ENCODE measurements around the gene PITRM1. TPM values are rescaled to one million over a fixed set of nuclear protein-coding genes. Genes with fewer than 3 reads are reported as not detected.

PITRM1 gene
- total RNA-seq, 1 donor from 2014 or later = 34.7 TPM

DNA sequence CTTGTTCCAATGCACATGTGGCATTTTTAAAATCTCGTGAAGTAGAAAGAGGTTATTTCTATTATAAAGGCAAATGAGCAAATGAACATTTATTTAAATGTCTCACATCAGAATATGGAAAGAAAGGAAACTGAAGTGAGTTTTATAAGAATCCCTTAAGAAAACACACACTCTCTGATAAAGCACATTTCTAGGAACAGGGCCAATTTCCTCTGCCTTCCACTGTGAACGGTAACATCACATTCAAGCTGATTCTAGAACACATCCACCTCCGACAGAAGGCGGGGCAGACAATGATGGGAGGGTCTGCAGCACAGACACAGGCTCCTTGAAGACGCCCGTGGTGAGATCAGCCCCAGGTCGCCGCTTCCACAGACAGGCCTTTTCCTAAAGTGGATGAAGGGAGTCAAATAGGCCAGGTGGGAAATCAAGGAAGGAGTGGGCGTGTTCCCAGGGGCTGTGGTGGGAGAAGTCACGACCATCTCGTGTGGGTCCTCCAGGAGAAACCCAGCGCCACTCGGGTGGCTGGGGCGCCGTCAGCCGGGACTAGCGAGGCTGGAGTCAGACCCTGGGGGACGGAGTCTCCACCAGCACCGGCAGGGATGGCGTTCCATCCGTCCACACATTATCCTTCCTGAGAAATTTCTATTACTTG is 31.1 kb downstream of the PITRM1 start:
- DNase-seq (ENCODE audit: low spot score) = peak; percentile 23

DNA sequence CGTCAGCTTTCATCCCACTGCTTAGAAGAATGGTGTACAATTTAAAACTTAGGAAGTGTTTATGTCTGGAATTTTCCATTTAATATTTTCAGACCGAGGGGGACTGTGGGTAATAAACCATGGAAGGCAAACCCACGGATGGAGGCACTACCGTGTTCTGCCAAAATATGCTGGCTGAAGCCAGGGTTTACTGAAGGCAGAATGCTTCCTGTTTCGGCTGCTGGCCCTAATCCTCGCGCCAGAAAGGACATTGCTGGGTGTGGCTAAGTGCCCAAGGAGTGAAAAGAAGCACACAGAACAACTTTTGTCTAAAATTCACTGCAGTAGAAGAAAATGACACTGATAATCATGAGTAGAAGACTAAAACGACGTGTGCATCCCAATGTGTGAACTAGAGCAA is 32.3 kb downstream of the PITRM1 start:
- DNase-seq (ENCODE audit: low spot score) = no peak

DNA sequence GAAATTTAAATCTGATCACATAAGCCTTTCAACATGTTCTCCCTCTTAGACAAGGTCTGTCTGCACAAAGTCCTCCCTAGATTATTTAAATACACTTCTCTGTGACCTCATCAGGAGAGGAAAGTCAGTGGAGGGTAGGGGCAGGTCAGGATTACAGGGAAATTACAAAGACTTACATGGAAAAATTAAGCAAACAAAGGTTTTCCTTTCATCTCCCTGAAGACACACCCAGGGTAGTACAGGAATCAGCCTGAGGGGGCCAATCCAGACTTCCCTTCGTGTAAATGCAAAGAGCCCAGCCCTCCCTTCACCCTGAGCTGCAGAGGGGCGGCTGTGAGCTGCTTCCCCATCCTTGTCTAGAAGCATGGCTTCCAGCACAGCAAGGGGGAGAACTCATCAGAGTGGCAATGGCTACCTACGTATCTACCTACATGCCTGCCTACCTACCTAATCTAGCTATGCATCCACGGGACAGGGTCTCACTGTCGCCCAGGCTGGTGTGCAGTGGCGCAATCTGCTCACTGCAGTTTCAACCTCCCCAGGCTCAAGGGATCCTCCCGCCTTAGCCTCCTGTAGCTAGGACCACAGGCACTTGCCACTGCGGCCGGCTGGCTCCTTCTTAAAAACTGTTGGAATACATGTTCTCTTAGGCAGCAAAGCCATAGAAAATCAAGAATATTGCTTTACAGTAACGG is 33.2 kb downstream of the PITRM1 start:
- DNase-seq (ENCODE audit: low spot score) = no peak

DNA sequence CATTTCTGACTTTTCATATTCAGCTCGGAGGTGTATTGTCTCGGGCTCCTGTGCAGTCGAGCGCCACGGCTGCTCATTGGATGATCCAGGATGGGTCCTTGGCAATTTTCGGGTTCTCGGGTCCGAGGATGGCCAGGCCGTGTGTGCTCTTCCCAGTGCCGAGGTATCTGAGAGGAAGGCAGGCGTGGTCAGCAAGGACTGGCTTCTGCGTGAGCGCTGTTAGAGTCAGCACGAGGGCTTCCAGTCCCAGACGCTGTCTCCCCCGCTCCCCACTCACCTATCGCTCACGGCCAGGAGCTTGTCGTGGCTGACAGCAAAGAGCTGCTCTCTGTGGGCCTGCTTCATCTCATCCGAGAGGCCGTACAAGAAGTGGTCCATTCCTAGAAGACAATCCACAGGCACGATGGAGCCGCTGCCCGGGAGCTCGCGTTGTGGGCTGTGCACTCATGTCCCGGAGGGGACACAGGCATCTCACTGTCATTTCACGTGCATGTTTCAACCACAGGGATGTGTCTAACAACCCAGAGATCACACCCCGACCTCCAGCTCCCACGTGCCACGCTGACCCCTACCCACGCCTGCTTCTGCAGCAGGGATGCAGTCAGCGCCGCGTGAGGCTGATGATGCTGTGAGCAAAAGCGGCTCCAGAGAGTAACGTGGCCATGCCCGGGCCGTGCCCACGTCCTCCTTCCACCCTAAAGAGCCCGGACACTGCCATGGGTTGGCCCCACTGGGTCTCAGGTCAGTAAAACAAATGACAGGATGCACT is 34.4 kb downstream of the PITRM1 start:
- no peak for DNase-seq (ENCODE audit: low spot score)

DNA sequence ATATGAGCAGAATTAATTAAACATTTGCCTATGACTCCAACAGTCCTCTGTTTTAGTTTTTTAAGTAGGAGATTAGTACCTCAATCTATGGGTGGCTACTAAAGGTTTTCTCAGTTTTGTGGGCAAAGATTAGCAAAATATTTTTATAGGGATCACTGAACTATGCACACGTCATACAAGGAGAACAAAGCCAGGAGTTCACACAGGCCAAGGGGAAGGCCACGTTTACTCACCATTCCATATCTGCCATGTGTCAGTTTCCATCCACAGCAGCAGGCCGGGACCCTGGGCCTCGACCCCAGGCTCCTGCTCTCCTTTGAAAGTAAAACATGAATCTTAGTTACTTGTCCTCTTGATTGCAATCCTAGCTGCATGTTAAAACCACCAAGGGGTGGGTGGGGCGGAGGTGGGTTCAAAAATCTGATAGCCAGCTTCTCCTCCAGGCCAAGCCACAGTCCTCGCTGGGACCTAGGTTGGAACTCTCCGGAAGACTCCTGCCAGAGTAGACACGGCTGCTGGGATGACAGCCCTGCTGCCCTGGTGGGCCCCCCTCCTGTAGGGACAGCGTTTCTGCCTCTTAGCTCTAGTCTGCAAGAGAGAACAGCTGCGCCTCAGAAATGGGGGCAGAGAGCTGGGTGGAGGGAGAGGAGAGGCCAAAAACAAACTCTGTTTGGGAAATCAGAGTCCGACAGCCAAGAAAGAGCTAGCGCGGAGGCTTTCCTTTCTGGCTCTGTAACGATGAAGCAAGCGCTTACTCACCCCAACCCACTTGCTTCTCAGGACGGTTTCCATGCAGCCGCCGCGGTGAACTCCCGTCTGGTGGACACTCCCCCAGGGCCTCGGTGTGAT is 35.6 kb downstream of the PITRM1 start:
- no peak for DNase-seq (ENCODE audit: low spot score)

DNA sequence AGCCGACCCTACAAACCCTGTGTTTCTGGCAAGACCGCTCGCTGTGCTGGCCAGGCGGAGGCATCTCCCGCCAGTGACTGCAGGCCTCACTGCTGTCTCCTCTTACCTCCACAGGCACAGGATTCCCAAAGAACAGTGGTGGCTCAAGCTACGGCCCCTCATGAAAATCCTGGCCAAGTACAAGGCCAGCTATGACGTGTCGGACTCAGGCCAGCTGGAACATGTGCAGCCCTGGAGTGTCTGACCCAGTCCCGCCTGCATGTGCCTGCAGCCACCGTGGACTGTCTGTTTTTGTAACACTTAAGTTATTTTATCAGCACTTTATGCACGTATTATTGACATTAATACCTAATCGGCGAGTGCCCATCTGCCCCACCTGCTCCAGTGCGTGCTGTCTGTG is 36.2 kb downstream of the PITRM1 start:
- no peak for DNase-seq (ENCODE audit: low spot score)

DNA sequence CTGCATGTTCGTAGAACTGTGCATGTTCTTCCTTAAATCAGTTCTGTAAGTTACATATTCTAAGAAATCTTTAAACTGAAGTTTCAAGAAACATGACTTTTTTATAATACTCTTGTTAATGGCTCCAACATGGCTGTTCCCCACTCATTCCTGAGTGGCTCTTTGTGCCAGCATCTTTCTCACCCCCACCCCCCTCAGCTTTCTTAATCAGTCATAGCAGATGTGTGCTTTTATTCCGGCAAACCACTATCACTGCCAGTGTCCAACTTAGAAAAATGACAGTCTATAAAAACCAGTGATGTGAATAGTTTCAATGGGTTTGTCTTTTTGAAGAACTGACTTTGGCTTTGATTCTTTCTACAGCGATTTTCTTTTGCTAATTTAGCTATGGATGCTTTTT is 37.6 kb downstream of the PITRM1 start:
- no peak for DNase-seq (ENCODE audit: low spot score)

DNA sequence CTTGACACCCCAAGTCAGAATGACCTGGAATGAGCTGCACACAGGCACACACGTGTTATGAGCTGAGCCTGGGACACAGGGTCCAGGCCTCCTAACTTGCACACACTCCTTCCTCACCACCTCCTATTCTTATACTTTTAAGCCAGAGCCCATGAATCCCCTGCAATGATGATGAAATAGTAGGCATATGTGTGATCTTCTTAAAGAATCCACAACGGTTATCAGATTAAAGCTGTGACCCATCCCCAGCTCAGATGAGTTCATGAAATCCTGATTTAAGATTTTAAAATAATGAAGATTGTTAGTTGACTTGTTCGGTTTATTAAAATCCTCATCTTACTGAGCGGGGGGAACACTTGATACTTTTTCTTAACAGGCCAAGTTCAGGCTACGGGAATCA is 38.6 kb downstream of the PITRM1 start:
- DNase-seq (ENCODE audit: low spot score) = no peak

DNA sequence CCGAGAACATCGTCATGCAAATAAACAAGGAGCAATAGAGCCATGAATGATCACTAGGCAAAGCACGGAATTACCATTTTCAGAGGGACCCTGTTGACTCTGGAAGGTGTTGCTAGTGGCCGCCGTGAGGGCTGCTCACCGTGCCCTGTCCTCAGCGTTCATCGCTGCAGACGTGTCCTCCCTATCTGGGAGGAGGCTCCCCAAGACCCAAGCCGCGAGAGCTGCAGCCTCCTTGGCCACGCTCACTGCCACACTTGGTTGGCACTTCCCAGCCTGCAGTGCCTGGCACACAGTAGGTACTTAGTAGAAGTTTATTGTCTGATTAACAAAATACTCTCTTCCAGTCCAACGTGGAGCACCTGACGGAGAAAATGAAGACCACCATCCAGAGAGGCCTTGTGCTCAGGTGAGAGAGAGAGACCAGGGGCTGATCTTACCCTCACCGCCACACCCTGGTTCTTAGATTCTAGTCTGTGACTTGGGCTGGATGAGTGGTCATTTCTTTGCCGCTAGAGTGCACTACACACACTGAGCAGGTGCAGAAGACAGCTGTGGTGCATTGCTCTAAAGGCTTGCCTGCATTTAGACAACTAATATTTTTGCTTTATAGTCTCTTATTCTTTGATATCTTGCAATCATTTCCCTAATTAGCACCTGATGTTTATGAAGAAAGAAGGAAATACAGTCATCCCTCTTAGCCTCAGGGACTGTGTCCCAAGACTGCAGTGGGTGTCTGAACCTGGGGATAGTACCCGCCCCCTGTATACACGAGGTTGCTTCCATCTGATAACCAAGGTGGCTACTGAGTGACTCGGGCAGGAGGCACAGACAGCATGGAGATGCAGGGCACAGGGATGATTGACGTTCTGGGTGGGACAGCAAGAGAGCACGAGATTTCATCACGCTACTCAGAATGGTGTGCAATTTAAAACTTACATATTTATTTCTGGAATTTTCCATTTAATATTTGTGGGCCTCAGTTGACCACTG is 40.3 kb downstream of the PITRM1 start:
- DNase-seq (ENCODE audit: low spot score) = no peak

DNA sequence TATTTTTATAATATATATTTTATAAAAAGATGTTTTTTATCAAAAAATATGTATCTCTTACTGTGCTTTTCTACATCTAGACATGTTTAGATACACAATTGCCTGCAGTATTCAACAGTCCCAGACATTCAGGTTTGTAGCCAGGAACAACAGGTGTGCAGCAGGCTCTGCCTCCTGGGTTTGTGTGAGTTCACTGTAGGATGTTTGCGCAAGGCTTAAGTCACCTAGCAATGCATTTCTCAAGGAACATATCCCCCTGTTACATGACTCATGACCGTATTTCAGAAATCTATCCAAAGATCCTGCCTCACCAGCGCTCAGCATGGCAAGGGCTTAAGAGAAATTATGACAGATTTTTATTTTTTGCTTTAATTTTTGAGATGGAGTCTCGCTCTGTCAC is 41.5 kb downstream of the PITRM1 start:
- DNase-seq (ENCODE audit: low spot score) = no peak

DNA sequence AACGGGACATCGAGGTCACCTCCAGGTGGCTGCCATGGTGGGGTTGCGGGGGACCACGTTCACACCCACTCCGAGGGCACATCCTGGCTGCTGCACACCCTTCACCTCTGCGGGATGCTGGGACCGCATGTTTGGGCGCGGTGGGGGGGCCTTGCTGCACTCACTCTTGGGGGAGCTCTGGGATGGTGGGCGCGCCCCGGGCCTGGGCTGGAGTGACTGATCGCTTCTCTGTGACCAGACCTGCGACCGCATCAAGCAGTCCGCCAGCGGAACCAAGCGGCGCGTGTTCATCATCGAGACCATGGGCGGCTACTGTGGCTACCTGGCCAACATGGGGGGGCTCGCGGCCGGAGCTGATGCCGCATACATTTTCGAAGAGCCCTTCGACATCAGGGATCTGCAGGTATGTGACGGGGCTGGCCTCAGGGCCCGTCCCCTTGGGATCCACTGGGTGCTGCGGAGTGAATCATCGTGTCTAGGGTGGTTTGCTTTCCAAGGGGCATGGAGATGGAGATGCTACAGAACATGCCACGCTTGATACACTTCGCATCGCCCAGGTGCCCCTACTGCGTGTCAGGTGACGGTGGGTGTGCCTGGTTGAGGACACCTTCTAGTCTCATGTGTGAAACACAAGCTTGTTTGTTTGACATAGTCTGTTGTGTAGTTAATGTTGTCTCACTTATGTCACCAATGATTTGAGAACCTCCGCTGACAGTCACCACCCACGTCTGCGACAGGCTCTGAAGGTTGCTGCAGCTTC is 42.8 kb downstream of the PITRM1 start:
- DNase-seq (ENCODE audit: low spot score) = no peak

DNA sequence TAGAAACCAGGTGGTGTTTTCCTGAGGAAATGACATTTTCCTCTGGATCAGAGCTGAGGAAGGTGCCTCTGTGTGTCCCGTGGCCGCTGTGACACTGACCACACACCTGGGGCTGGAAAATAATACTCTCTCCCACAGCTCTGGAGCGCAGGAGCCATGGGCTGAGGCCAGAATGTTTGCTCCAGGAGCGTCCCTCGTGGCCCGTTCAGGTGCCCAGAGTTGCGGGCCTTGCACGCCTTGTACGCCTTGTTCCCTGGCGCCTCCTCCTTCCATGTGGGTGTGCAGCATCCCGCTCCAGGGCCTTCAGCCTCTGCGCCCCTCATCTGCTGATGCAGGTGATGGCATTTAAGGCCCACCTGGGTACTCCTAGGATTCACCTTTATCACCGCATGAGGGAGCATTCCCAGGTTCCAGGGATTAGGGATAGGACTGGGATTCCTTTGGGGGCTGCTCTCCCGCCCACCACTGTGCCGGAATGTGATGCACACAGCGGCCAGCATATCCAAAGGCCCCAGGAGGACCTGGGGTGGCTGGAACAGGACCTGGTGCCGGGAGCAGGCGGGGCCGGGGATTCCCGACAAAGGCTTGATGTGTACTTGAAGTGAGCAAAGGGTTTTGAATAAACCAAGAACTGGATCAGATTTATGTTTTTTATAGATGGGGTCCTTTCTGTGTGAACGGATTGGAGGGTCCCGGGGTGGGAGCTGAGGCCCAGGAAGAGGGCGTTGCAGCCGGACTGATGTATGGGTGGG is 44.0 kb downstream of the PITRM1 start:
- no peak for DNase-seq (ENCODE audit: low spot score)

DNA sequence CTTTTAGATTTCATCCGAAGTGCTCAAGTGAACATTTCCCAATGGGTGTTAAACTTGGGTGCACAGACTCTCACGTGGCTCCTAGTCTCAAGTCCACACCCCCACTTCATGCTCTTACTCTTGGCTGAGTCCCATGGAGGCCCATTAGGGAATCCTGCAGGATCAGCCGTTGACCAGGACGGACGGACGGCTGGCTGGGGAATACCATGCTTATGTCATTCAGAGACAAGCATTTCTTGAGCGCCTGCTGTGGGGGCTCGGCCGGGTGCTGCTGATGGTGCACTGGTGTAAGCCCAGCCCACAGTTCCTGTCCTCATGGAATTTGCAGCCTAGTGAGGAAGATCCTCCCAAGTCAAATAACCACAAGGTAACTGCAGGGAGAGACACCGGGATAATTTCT is 44.7 kb downstream of the PITRM1 start:
- DNase-seq (ENCODE audit: low spot score) = no peak

DNA sequence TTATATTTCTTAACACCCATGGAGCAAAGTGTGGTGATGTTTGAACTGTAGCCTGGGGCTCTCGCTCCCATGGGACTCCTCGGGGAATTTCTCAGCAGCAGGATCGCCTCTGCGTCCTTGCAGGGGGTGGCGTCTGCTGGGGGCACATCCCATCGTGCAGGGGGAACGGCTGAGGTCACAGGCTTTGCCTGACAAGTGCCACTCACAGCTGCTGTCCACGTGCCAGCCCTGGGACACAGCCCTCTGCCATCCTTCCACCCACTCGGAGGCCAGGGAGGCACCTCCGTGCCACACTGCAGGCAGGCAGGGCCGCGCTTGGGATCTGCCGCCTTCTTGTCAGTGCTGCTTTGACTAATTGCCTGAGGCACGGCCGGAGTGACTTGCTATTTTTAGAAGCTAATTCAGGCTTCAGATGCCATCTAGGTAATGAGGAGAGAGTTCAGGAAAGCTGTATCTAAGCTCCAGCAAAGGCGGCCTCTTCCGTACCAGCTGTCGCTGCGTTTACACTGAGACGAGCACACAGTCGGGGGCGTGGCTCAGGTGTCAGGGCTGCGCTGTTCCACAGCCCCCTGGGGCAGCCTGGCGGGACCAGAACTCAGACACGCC is 45.7 kb downstream of the PITRM1 start:
- DNase-seq (ENCODE audit: low spot score) = peak; percentile 18

DNA sequence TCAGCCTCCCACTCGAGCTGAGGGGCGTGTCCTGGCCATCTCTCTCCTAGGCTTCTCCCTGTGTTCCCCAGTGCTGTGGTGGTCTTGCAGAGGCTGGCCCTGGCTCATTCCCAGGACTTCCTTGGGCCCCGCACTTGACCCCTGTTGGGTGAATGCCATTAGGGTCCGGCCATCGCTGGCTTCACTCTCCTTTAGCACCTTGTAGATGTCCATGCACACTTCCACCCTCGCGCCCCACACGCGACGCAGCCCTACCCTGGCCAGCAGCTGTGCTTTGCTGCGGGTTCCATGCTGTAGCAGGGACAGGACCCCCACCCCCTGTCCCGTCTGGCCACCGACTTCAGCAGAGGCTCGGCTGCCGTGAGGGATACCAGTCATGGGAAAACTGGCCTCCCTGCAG is 46.3 kb downstream of the PITRM1 start:
- DNase-seq (ENCODE audit: low spot score) = no peak

DNA sequence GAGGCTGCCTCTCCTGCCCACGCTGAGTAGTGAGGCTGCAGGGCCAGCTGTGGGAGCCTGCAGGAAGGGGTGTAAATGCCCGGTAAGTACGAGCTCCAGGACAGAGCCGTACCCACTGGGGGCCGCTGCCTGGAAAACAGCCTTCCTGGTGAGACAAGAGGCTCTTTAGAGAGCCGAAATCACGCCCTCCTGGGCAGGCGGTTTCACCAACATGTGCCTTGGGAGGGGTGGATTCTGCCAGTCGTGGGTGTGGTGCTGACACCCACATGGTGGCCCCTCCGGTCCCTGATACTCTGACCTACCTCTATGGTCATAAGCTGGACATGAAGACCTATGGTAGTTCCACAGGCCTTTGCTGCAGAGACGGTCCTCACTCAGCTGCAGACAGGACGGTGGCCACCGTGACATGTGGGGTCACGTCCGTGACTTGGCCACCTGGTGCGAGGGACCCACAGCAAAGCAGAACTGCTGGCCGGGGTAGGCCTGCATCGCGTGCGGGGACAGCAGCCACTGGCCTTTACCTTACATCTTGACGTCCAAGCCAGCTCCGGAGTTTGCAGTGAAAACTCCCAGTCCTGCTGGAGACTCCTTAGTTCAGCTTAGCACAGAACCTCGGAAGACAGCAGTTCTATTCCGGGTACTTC is 46.9 kb downstream of the PITRM1 start:
- no peak for DNase-seq (ENCODE audit: low spot score)

DNA sequence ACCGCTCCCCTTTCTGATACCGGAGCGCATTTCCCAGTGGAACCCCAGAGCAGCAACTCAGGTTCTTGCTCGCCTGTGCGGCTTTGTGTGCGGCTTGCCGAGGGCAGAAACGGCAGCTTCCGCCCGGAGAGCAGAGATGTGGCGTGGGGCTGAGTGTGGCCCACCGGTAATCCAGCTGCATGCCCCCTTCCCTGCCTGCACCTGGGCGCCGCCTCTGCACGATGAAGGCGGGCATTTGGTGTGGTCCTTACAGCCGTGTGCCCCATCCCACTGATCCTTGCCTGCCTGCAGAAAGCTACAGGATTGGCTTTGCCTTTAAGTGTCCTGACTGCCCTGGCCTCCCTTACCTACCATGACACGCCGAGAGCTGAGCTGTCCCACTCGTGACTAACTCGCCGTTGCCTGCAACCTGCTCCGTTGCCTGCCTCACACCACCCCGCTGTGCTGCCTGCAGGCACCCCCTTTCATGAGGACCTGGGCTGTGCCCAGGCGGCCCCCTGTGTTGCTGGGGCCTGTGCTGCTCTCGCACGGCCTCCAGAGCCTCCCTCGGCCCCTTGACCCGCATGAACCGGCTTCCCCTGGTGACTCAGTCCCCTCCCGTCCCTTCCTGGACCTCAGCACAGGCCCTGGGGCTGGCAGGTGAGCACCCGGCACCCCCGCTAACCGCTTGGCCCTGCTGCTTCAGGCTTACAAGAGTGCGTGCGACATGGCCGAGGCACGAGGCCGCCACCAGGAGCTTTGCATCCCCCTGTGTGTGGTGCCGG is 48.0 kb downstream of the PITRM1 start:
- DNase-seq (ENCODE audit: low spot score) = no peak
